A549 treated with GW870086 at 1 μM for 4 hours (cell line): ENCODE results near the gene BAG5. TPM values are rescaled to one million over a fixed set of nuclear protein-coding genes. Genes with fewer than 3 reads are reported as not detected.

ENCODE experiments used
- total RNA-seq: library from RNA; stranded (reverse); fragments of 200-300 nt; extraction: Qiagen RNA extraction; gene quantifications from 5 replicates; pipeline ENCODE4 v1.2.3, GENCODE V29; 2022; ENCODE audit warnings: low read depth

Gene BAG5
- 22.3 to 25.3 TPM (median 23.5 TPM) in 5 replicates for total RNA-seq

GRCh38 chr14:103562429-103563225, at the start of gene BAG5, which contains the start of gene COA8:
Gene BAG5, minus strand, starts transcription at chr14:103562657. Its CDS starts 1,493 bp downstream, at chr14:103561164.
Gene COA8, plus strand, starts transcription at chr14:103562960. Its CDS starts 42 bp downstream, at chr14:103563002.

DNA sequence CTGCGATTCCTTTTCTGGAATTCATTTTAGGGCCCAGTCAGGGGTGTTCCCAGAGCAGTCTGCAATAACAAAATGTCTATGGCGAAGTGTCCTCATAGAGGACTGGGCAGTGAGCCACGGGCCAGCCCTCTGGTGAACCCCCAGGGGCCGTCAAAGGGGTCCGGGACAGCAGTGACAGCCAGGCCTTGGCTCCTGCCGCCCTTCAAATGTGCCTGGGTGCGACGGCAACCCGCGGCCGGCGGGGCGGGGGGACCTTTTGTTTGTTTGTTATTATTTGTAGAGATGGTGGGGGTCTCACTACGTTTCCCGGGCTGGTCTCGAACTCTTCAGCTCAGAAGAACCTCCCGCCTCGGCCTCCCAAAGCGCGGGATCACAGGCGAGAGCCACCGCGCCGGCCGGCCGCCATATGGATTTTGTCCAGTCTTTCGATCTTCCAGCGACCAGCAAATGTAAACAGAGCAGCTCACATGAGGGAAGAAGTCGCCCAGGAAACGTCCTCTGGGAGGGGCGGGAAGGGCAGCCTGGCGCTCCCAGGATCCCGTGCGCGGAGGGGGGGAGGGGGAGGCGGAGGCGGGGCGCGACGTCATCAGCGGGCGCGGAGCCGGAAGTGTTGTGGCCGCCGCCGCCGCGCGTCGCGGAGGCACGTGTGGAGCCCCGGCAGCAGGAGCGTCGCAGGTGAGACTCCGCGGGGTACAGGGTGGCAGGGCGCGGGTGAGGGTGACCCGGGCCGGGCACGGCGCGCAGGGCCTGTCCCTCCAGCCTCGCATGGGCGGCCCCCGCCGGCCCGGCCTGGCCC, 33.7 kb downstream of the BAG5 start, which contains the start of gene TRMT61A:
Gene TRMT61A (plus strand): TSS at position 610 of the 796 bp plus-strand sequence. CDS start 783 bp downstream, outside the sequence.

GRCh38 chr14:103522649-103523574, 39.5 kb downstream of the BAG5 start, which contains the start of gene CKB:
Gene CKB, minus strand, starts transcription at chr14:103522830. Its CDS starts 337 bp downstream, at chr14:103522493.

Other genes with a start within 250 kb of the BAG5 start
- 213 to 282 TPM (median 252 TPM) in 5 replicates for gene EIF5, start 228.4 kb downstream of the BAG5 start, total RNA-seq
- 53.2 to 60.0 TPM (median 53.6 TPM) in 5 replicates for gene MARK3, start 177.2 kb downstream of the BAG5 start, total RNA-seq
- 116 to 147 TPM (median 130 TPM) in 5 replicates for gene CKB, start 39.8 kb downstream of the BAG5 start, total RNA-seq
- gene TRMT61A, start 33.5 kb downstream of the BAG5 start, total RNA-seq = 18.6 to 29.3 TPM (median 27.3 TPM) in 5 replicates
- gene COA8, start 303 bp upstream of the BAG5 start, total RNA-seq = 37.5 to 63.1 TPM (median 53.8 TPM) in 5 replicates
- gene KLC1, start 66.6 kb upstream of the BAG5 start, total RNA-seq = 92.5 to 107 TPM (median 106 TPM) in 5 replicates
- 28.2 to 29.6 TPM (median 29.1 TPM) in 5 replicates for gene XRCC3, start 152.8 kb upstream of the BAG5 start, total RNA-seq
- gene ZFYVE21, start 153.2 kb upstream of the BAG5 start, total RNA-seq = 35.6 to 44.6 TPM (median 42.4 TPM) in 5 replicates